Measurements from ENCODE around the gene OR2T5. TPM values are rescaled to one million over a fixed set of nuclear protein-coding genes. Genes with fewer than 3 reads are reported as not detected.
"Not testable (repeated sequence)": the region's sequence is repeated elsewhere in the genome, so short reads cannot be mapped to it uniquely, and the experiment has no call there.

The OR2T5 gene
- total and polyA plus RNA-seq, 2 donors (not counting 1 experiment from before 2014, with no cell fraction given): not detected

DNA sequence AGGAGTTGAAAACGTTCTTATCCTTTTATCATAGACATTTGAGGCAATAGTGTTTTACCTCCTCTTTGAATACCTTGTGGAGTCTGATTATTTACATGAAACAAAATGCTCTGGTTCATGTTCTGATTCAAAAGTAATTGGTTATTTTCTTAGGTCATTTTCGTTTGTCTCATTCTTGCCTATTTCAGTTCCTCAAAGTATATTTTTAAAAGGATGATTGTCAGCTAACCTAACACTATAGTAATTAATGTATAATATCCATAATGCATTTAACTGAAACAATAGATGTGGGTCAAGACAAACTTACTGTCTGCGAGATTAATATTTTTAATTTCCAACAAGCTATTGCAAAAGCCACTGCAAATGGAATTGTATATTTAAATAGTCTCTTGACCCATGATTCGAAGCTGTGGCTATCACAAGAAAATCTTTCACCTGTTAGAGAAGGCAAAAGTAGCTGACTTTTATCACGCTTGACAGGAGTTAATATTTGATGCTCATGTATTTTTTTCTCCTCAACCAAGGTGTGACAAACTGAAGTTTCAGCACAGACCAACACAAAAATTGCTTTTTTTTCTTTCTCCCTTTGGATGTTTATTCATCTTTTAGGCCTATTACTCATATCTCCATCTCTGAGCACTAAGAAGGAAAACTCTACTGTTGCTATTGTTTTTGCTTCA is 37.8 kb upstream of the OR2T5 start:
- H3K4me3 ChIP-seq (ENCODE audit: control extremely low read depth in 1 of 5, extremely low read depth in 1 of 5, insufficient read depth in 1 of 5, low read depth in 2 of 5, low read length in 4 of 5); POLR2A ChIA-PET; CTCF ChIA-PET; H2AFZ ChIP-seq (ENCODE audit: insufficient read depth, low read depth, low read length, poor library complexity, severe bottlenecking); H3K9ac ChIP-seq (ENCODE audit: low read length); DNase-seq; H3K9me3 Mint-ChIP-seq (ENCODE audit: insufficient read depth); H3K36me3 ChIP-seq (replicated peaks in 1 of 2; ENCODE audit: control extremely low read depth in 1 of 2, control insufficient read depth in 1 of 2, extremely low read depth in 1 of 2, insufficient read depth in 2 of 2, low read length in 1 of 2); H3K27me3 Mint-ChIP-seq; H3K79me2 ChIP-seq (ENCODE audit: control insufficient read depth, insufficient read depth, low read length); H4K20me1 ChIP-seq (ENCODE audit: control insufficient read depth, insufficient read depth, low read length, poor library complexity, severe bottlenecking); ATAC-seq (ENCODE audit: low read depth); H3K9me3 ChIP-seq (ENCODE audit: control extremely low read depth in 1 of 3, control insufficient read depth in 2 of 3, insufficient read depth in 1 of 3, low read length in 2 of 3); H3K4me2 ChIP-seq (replicated peaks; ENCODE audit: low read depth, low read length, poor library complexity, severe bottlenecking); H3K27me3 ChIP-seq (replicated peaks in 1 of 4; ENCODE audit: control extremely low read depth in 1 of 4, control insufficient read depth in 3 of 4, insufficient read depth in 4 of 4, low read length in 3 of 4); intact Hi-C loops (cut with micrococcal nuclease): not testable (repeated sequence)
- Mint-ChIP-seq H3K4me1 (peaks cover 22% of the 10 kb centered on the region), H3K4me3 (peak overlapping the region; percentile 72), H3K27ac (peak overlapping the region; percentile 89)
- Histone ChIP-seq H3K27ac (ENCODE audit: low read length in 2 of 2) (peak overlapping the region; percentile 24 to 70), H3K4me1 (ENCODE audit: control insufficient read depth in 2 of 2, insufficient read depth in 2 of 2, low read length in 2 of 2) (peaks cover 24 to 27% of the 10 kb centered on the region in 2 donors)
- WGBS (ENCODE audit: insufficient coverage): no CpG with 5 or more reads among the region's 5 CpGs

DNA sequence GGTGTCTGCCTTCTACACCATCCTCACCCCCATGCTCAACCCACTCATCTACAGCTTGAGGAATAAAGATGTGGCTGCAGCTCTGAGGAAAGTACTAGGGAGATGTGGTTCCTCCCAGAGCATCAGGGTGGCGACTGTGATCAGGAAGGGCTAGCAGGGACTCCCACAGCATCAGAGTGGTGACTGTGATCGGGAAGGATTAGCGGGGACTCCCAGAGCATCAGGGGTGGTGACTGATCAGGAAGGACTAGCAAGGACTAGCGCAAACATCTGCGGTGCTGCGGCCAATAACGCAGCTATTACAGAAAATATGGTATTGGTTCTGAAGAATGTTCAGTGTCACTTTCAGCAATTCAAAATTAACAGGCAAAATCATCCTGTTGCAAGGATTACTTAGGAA is 34.8 kb upstream of the OR2T5 start:
- CTCF ChIA-PET; intact Hi-C loops (cut with micrococcal nuclease); H4K20me1 ChIP-seq (ENCODE audit: control insufficient read depth, insufficient read depth, low read length, poor library complexity, severe bottlenecking); H3K9me3 Mint-ChIP-seq (ENCODE audit: insufficient read depth); H3K4me1 Mint-ChIP-seq; H3K4me3 ChIP-seq (ENCODE audit: control extremely low read depth in 1 of 5, extremely low read depth in 1 of 5, insufficient read depth in 1 of 5, low read depth in 2 of 5, low read length in 4 of 5); H2AFZ ChIP-seq (ENCODE audit: insufficient read depth, low read depth, low read length, poor library complexity, severe bottlenecking); POLR2A ChIA-PET; H3K4me3 Mint-ChIP-seq; H3K9me3 ChIP-seq (ENCODE audit: control extremely low read depth in 1 of 3, control insufficient read depth in 2 of 3, insufficient read depth in 1 of 3, low read length in 2 of 3); DNase-seq; H3K27me3 ChIP-seq (replicated peaks in 1 of 4; ENCODE audit: control extremely low read depth in 1 of 4, control insufficient read depth in 3 of 4, insufficient read depth in 4 of 4, low read length in 3 of 4); H3K27ac ChIP-seq (ENCODE audit: low read length in 2 of 2); H3K79me2 ChIP-seq (ENCODE audit: control insufficient read depth, insufficient read depth, low read length); H3K4me2 ChIP-seq (replicated peaks; ENCODE audit: low read depth, low read length, poor library complexity, severe bottlenecking); H3K27me3 Mint-ChIP-seq; H3K27ac Mint-ChIP-seq; ATAC-seq (ENCODE audit: low read depth); H3K9ac ChIP-seq (ENCODE audit: low read length); H3K36me3 ChIP-seq (replicated peaks in 1 of 2; ENCODE audit: control extremely low read depth in 1 of 2, control insufficient read depth in 1 of 2, extremely low read depth in 1 of 2, insufficient read depth in 2 of 2, low read length in 1 of 2): not testable (repeated sequence)
- peaks cover 7 to 12% of the 10 kb centered on the region in 2 donors for H3K4me1 ChIP-seq (ENCODE audit: control insufficient read depth in 2 of 2, insufficient read depth in 2 of 2, low read length in 2 of 2)
- WGBS (ENCODE audit: insufficient coverage): no CpG with 5 or more reads among the region's 7 CpGs

DNA sequence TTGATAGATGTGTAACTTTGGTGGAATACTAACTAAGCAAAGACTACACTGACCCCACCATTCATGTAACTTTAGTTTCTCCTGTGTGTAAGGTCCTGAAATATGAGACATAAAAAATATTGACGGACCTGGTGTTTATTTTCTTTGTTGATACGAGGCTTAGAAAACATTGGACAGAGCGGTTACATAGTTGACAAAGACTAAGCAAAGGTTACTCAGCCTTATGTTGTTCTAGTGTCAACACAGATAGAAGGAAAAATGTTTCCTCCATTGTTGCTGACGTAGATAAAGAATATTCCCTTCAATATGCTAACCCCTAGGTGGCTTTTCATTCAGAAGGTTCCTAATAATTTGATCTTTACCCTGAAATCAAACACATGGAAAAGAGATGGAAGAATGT is 33.3 kb upstream of the OR2T5 start:
- H3K4me1 Mint-ChIP-seq; H3K9ac ChIP-seq (ENCODE audit: low read length); H4K20me1 ChIP-seq (ENCODE audit: control insufficient read depth, insufficient read depth, low read length, poor library complexity, severe bottlenecking); intact Hi-C loops (cut with micrococcal nuclease); H3K4me1 ChIP-seq (ENCODE audit: control insufficient read depth in 2 of 2, insufficient read depth in 2 of 2, low read length in 2 of 2); H3K27ac Mint-ChIP-seq; DNase-seq; H3K4me3 ChIP-seq (ENCODE audit: control extremely low read depth in 1 of 5, extremely low read depth in 1 of 5, insufficient read depth in 1 of 5, low read depth in 2 of 5, low read length in 4 of 5); H3K9me3 ChIP-seq (ENCODE audit: control extremely low read depth in 1 of 3, control insufficient read depth in 2 of 3, insufficient read depth in 1 of 3, low read length in 2 of 3); H3K27me3 ChIP-seq (replicated peaks in 1 of 4; ENCODE audit: control extremely low read depth in 1 of 4, control insufficient read depth in 3 of 4, insufficient read depth in 4 of 4, low read length in 3 of 4); H2AFZ ChIP-seq (ENCODE audit: insufficient read depth, low read depth, low read length, poor library complexity, severe bottlenecking); CTCF ChIA-PET; H3K9me3 Mint-ChIP-seq (ENCODE audit: insufficient read depth); H3K79me2 ChIP-seq (ENCODE audit: control insufficient read depth, insufficient read depth, low read length); H3K27ac ChIP-seq (ENCODE audit: low read length in 2 of 2); H3K36me3 ChIP-seq (replicated peaks in 1 of 2; ENCODE audit: control extremely low read depth in 1 of 2, control insufficient read depth in 1 of 2, extremely low read depth in 1 of 2, insufficient read depth in 2 of 2, low read length in 1 of 2); H3K4me2 ChIP-seq (replicated peaks; ENCODE audit: low read depth, low read length, poor library complexity, severe bottlenecking); ATAC-seq (ENCODE audit: low read depth); H3K4me3 Mint-ChIP-seq; H3K27me3 Mint-ChIP-seq; POLR2A ChIA-PET: not testable (repeated sequence)
- WGBS (ENCODE audit: insufficient coverage): no CpG with 5 or more reads among the region's 4 CpGs

- H3K4me1 Mint-ChIP-seq; H3K36me3 ChIP-seq (replicated peaks in 1 of 2; ENCODE audit: control extremely low read depth in 1 of 2, control insufficient read depth in 1 of 2, extremely low read depth in 1 of 2, insufficient read depth in 2 of 2, low read length in 1 of 2); H4K20me1 ChIP-seq (ENCODE audit: control insufficient read depth, insufficient read depth, low read length, poor library complexity, severe bottlenecking); H3K9ac ChIP-seq (ENCODE audit: low read length); DNase-seq; H3K27me3 Mint-ChIP-seq; H3K9me3 Mint-ChIP-seq (ENCODE audit: insufficient read depth); ATAC-seq (ENCODE audit: low read depth); H3K4me3 Mint-ChIP-seq; H3K27ac ChIP-seq (ENCODE audit: low read length in 2 of 2); H3K4me2 ChIP-seq (replicated peaks; ENCODE audit: low read depth, low read length, poor library complexity, severe bottlenecking); intact Hi-C loops (cut with micrococcal nuclease); CTCF ChIA-PET; H3K27me3 ChIP-seq (replicated peaks in 1 of 4; ENCODE audit: control extremely low read depth in 1 of 4, control insufficient read depth in 3 of 4, insufficient read depth in 4 of 4, low read length in 3 of 4); H3K79me2 ChIP-seq (ENCODE audit: control insufficient read depth, insufficient read depth, low read length); H3K27ac Mint-ChIP-seq; H3K4me3 ChIP-seq (ENCODE audit: control extremely low read depth in 1 of 5, extremely low read depth in 1 of 5, insufficient read depth in 1 of 5, low read depth in 2 of 5, low read length in 4 of 5); POLR2A ChIA-PET; H2AFZ ChIP-seq (ENCODE audit: insufficient read depth, low read depth, low read length, poor library complexity, severe bottlenecking); H3K4me1 ChIP-seq (ENCODE audit: control insufficient read depth in 2 of 2, insufficient read depth in 2 of 2, low read length in 2 of 2); H3K9me3 ChIP-seq (ENCODE audit: control extremely low read depth in 1 of 3, control insufficient read depth in 2 of 3, insufficient read depth in 1 of 3, low read length in 2 of 3): not testable (repeated sequence)
- no CpG with 5 or more reads among the region's 2 CpGs for WGBS (ENCODE audit: insufficient coverage)
Measured at GRCh38 chr1:248456635-248457034, 31.8 kb upstream of the OR2T5 start.
